ENCODE measurements around the gene FBXW11. TPM values are rescaled to one million over a fixed set of nuclear protein-coding genes. Genes with fewer than 3 reads are reported as not detected.

FBXW11 gene
- total and polyA plus RNA-seq, 2 of the 13 experiments (the other 11 are each of a cell fraction or from before 2014, with no cell fraction given) = 31.7 to 53.6 TPM

GRCh38 chr5:171989946-171990712 is 16.3 kb downstream of the FBXW11 start:
- in situ Hi-C loops (cut with HindIII; ENCODE audit: extremely low pct_ligation_motif_present, low pct_unique_long_range_greater_than_20kb) (no loop called here), intact Hi-C loops (cut with micrococcal nuclease; ENCODE audit: unreplicated experiment) (no loop called here)
- ATAC-seq = no peak
- peaks cover 1 to 4% of the 10 kb centered on the region in 2 experiments; a peak in 4 of 5 replicates for H3K36me3 ChIP-seq (replicated peaks in 1 of 2; ENCODE audit: control insufficient read depth in 1 of 2, insufficient read depth in 2 of 2, low read length in 2 of 2)
- POLR2A ChIA-PET = no interaction called here
- H3K9ac ChIP-seq (ENCODE audit: insufficient read depth, low read depth, low read length) = no peak overlapping the region
- DNase-seq (ENCODE audit: low spot score) = no peak
- no peaks in the 10 kb centered on the region for H3K4me1 ChIP-seq (ENCODE audit: insufficient read depth, low read length)
- no peak for FAIRE-seq
- peaks cover 76% of the 10 kb centered on the region for H3K79me2 ChIP-seq (ENCODE audit: insufficient read depth, low read length)
- no peak overlapping the region for H3K4me3 ChIP-seq (replicated peaks in 1 of 3; ENCODE audit: insufficient read depth in 1 of 3, low read depth in 2 of 3, low read length in 3 of 3)
- no peaks in the 10 kb centered on the region for H3K9me3 ChIP-seq (ENCODE audit: low read length)
- peaks cover 4% of the 10 kb centered on the region for H4K20me1 ChIP-seq (ENCODE audit: insufficient read depth, low read length)
- no peak for TF ChIP-seq BCL3 (CRISPR knock-in tag; IDR thresholded peaks at IDR 0.05)
- TF ChIP-seq ZNF451 (CRISPR knock-in tag; IDR thresholded peaks at IDR 0.05) = no peak
- peak; percentile 40 for TF ChIP-seq HNRNPK (IDR thresholded peaks at IDR 0.05; ENCODE audit: low read depth, low read length, poor library complexity, severe bottlenecking)
- no peak for TF ChIP-seq ZNF83 (CRISPR knock-in tag; IDR thresholded peaks at IDR 0.05; ENCODE audit: borderline replicate concordance)
- TF ChIP-seq SIN3B (IDR thresholded peaks at IDR 0.05; ENCODE audit: low read length) = no peak
- no peaks in the 10 kb centered on the region for H3K27me3 ChIP-seq (ENCODE audit: control insufficient read depth in 1 of 2, insufficient read depth in 2 of 2, low read length in 2 of 2)
- H3K4me2 ChIP-seq (ENCODE audit: low read depth, low read length) = no peak overlapping the region
- no TSS peak for BruUV-seq (replicated peaks)
- CTCF ChIA-PET (ENCODE audit: low intra/inter-chr PET ratio, low total read pairs) = no interaction called here
- H2AFZ ChIP-seq (ENCODE audit: low read length) = no peak overlapping the region
- H3K27ac ChIP-seq (ENCODE audit: extremely low read length, insufficient read depth, low read length) = no peak overlapping the region

- no peak overlapping the region for H3K27ac ChIP-seq (ENCODE audit: extremely low read length, insufficient read depth, low read length)
- H3K27me3 ChIP-seq (ENCODE audit: control insufficient read depth in 1 of 2, insufficient read depth in 2 of 2, low read length in 2 of 2) = no peaks in the 10 kb centered on the region
- H3K4me1 ChIP-seq (ENCODE audit: insufficient read depth, low read length) = no peaks in the 10 kb centered on the region
- intact Hi-C loops (cut with micrococcal nuclease; ENCODE audit: unreplicated experiment) (no loop called here), in situ Hi-C loops (cut with HindIII; ENCODE audit: extremely low pct_ligation_motif_present, low pct_unique_long_range_greater_than_20kb) (no loop called here)
- peaks cover 9% of the 10 kb centered on the region for H4K20me1 ChIP-seq (ENCODE audit: insufficient read depth, low read length)
- no peaks in the 10 kb centered on the region for H3K9me3 ChIP-seq (ENCODE audit: low read length)
- FAIRE-seq (no peak), DNase-seq (ENCODE audit: low spot score) (no peak), ATAC-seq (no peak)
- no TSS peak for BruUV-seq (replicated peaks)
- ChIA-PET POLR2A (no interaction called here), CTCF (ENCODE audit: low intra/inter-chr PET ratio, low total read pairs) (no interaction called here)
- H3K4me3 ChIP-seq (replicated peaks in 1 of 3; ENCODE audit: insufficient read depth in 1 of 3, low read depth in 2 of 3, low read length in 3 of 3) = no peak overlapping the region
- no peak for TF ChIP-seq ZNF546 (CRISPR knock-in tag; conservative IDR thresholded peaks at IDR 0.05)
- no peak for TF ChIP-seq GMEB2 (CRISPR knock-in tag; IDR thresholded peaks at IDR 0.05; ENCODE audit: low read depth)
- no peak for TF ChIP-seq SIX4 (CRISPR knock-in tag; IDR thresholded peaks at IDR 0.05)
- no peak for TF ChIP-seq MTA3 (CRISPR knock-in tag; IDR thresholded peaks at IDR 0.05)
- TF ChIP-seq SKI (IDR thresholded peaks at IDR 0.05; ENCODE audit: partially characterized antibody) = no peak
- TF ChIP-seq ZNF780A (CRISPR knock-in tag; IDR thresholded peaks at IDR 0.05) = no peak
- H3K36me3 ChIP-seq (replicated peaks in 1 of 2; ENCODE audit: control insufficient read depth in 1 of 2, insufficient read depth in 2 of 2, low read length in 2 of 2) = peaks cover 1 to 4% of the 10 kb centered on the region in 2 experiments; a peak in 4 of 5 replicates
- peaks cover 77% of the 10 kb centered on the region for H3K79me2 ChIP-seq (ENCODE audit: insufficient read depth, low read length)
- no peak overlapping the region for H3K4me2 ChIP-seq (ENCODE audit: low read depth, low read length)
- H3K9ac ChIP-seq (ENCODE audit: insufficient read depth, low read depth, low read length) = no peak overlapping the region
- 97% methylated on average over 5 of the region's 5 CpGs for WGBS (ENCODE audit: low lambda C conversion rate)
- no peak overlapping the region for H2AFZ ChIP-seq (ENCODE audit: low read length)
Observed at GRCh38 chr5:171989276-171989675, 17.2 kb downstream of the FBXW11 start.

Measured in HepG2 (cell line).